ENCODE data around the gene OLAH. TPM values are rescaled to one million over a fixed set of nuclear protein-coding genes. Genes with fewer than 3 reads are reported as not detected.
"Not testable (repeated sequence)": the region's sequence is repeated elsewhere in the genome, so short reads cannot be mapped to it uniquely, and the experiment has no call there.

Gene OLAH
- 0.14 TPM in 1 of 2 replicates, not detected in the other for total RNA-seq

GRCh38 chr10:15043674-15044073 is at the start of gene OLAH:
TSS of gene OLAH (plus strand) at chr10:15043943. CDS start at chr10:15047289, 3,346 bp downstream.
- no peak for DNase-seq (ENCODE audit: low read depth, low spot score)

DNA sequence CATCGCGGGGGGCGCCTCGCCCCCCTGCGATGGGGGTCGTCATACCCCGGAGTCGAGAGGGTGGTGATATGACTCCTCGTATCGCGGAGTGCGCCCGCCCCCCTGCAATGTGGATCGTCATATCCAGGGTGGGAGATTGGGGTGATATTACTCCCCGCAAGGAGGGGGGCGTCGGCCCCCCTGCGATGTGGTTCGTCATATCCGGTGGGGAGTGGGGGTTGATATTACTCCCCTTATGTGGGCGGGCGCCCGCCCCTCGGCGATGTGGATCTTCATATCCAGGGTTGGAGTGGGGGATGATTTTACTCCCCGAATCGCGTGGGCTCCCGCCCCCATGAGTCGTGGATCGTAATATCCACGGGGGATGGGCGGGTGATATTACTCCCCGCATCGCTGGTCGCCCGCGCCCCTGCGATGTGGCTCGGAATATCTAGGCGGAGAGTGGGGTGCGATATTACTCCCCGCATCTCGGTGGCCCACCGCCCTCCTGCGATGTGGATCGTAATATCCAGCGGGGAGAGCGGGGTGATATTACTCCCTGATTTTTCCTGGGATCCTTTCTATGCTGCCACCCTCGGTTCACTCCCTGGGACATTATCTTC is 47.7 kb upstream of the OLAH start:
- no peak for DNase-seq (ENCODE audit: low read depth, low spot score)

- not testable (repeated sequence) for DNase-seq (ENCODE audit: low read depth, low spot score)
Measured at GRCh38 chr10:15013530-15013929, 30.2 kb upstream of the OLAH start.

GRCh38 chr10:15015451-15015850 is 28.3 kb upstream of the OLAH start:
- no peak for DNase-seq (ENCODE audit: low read depth, low spot score)

DNA sequence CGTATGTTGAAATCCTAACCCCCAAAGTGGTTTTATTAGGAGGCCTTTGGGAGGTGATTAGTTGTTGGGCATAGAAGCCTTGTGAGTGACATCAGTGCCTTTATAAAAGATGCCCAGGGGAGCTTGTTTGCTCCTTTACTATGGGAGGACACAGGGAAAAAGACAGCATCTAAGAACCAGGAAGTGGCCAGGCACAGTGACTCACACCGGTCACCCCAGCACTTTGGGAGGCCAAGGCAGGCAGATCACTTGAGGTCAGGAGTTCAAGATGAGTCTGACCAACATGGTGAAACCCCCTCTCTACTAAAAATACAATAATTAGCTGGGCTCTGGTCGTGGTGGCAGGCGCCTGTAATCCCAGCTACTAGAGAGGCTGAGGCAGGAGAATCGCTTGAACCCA is 22.8 kb upstream of the OLAH start:
- DNase-seq (ENCODE audit: low read depth, low spot score), result not testable (repeated sequence)

DNA sequence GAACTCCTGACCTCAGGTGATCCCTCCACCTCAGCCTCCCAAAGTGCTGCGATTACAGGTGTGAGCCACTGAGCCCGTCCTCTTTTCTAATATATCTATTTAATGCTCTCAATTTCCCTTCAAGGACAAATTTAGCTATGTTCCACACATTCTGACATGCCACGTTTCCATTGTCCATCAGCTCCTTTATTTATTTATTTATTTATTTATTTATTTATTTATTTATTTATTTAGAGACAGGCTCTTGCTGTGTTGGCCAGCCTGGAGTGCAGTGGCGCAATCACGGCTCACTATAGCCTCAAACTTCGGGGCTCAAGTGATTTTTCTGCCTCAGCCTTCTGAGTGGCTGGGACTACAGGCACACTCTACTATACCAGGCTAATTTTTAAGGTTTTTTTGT is 20.7 kb upstream of the OLAH start:
- DNase-seq (ENCODE audit: low read depth, low spot score), result not testable (repeated sequence)

DNA sequence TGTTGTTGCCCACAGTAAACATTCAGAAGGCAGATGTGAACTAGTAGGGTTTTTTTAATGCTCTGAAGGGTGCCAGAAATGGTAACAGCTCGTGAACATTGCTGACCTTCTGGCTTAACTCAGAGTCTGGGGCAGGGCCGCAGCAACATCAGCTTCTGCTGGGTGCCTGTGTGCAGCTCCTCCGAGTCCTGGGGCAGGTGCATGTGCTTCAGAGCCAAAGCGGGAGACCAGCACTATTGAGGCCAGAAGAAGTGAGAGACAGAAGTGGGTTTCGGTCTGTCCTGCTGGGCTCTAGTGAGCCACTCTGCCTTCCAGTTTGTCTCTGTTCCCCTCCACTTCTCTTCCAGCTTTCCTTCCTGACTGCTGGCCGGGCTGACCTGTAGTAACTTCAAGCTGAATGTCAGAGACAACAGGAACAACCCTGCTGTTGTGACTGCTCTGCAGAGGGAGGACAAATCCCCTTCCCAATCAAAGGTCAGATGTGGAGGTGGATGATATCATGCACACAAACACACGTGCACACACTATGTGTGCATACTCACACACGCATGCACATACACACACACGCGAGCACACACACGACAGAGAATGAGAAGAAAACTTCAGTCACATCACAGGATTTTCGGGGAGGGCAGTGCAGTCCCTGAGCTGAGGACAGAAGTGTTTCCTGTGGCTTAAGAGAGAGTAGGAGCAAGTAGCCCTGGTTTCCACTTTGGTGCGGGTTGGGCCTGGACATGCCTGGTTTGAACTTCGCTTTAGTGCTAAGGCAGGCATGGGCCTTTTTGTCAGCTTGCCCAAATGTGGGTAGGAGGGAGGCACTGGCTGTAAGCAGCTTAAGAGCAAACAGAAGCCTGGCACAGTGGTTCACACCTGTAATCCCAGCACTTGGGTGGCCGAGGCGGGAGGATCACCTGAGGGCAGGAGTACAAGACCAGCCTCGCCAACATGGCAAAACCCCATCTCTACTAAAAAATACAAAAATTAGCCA is 19.4 kb upstream of the OLAH start:
- not testable (repeated sequence) for DNase-seq (ENCODE audit: low read depth, low spot score)

GRCh38 chr10:15025040-15025439 is 18.7 kb upstream of the OLAH start:
- not testable (repeated sequence) for DNase-seq (ENCODE audit: low read depth, low spot score)

DNA sequence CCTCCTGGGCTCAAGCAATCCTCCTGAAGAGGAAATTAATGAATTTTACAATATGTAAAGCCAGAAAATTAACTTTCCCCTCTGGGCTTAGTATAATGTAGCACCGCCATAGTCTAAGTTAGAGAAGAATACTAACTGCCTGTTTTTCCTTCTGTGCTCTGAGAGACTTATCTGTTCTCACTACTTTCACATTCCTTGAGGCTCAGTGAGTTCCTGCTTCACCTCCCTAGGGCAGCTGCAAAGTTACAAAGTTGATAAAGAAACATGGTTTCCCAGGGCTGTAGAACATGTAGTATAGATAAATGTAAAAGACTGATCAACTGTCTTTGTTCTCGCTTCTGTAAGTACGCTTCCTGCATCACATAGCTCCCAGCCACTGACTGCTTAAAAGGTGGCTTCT is 16.0 kb upstream of the OLAH start:
- DNase-seq (ENCODE audit: low read depth, low spot score), result no peak

DNA sequence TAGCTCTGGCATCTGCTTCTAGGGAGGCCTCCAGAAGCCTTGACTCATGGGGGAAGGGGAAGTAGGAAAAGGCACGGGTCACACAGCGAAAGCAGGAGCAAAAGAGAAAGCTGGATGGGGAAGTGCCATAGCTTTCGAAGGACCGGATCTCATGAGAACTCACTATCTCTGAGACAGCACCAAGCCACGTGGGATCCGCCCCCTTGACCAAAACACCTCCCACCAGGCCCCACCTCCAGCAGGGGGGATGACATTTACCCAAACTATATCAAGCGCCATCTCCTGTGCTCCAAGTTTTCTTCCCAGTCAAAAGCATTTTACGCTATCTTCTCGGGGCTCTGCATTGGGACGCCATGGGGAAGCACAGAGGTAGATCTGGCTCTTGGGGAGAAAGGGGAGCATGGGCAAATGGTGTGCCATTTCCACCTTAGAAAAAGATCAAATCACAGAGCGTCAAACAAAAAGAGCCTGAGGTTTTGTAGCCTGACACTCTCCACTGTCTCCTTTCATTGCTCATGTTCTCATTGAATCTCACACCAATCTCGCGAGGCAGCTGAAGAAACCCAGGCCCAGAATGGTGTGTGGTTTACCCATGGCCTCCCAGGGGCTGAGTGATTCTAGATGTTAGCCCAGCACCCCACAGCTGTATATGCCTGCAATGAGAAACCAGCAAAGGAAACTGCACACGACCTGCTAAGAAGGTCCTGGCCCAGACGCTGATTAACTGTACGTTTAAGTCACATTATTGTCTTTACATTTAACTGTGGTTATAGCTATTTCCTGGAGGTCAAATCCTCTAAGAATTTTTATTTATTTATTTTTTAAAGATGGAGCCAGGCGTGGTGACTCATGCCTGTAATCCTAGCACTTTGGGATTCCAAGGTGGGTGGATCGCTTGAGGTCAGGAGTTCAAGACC is 8.1 kb upstream of the OLAH start:
- peak; percentile 13 for DNase-seq (ENCODE audit: low read depth, low spot score)

DNA sequence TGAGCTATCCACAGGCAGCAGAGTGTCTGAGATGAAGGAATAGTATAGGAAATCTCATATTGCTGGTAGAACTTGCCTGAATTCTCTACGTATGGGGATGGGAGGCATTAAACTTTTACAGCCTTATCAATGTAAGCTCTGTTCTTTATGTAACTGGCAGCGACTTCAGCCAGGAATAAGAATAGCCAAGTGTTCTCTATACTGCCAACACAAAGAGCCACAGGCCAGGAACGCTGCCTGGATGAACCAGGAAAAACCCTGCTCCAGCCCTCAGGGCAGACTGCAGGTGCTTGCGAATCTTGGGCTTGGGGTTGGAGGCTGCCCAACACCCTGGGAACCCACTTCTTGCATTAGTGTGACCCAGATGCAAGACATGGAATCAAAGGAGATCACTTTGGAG is 6.1 kb upstream of the OLAH start:
- DNase-seq (ENCODE audit: low read depth, low spot score), result no peak

- DNase-seq (ENCODE audit: low read depth, low spot score), result no peak
Measured at GRCh38 chr10:15038416-15038815, 5.3 kb upstream of the OLAH start.

- no peak for DNase-seq (ENCODE audit: low read depth, low spot score)
Measured at GRCh38 chr10:15045380-15045779, 1.6 kb downstream of the OLAH start.

DNA sequence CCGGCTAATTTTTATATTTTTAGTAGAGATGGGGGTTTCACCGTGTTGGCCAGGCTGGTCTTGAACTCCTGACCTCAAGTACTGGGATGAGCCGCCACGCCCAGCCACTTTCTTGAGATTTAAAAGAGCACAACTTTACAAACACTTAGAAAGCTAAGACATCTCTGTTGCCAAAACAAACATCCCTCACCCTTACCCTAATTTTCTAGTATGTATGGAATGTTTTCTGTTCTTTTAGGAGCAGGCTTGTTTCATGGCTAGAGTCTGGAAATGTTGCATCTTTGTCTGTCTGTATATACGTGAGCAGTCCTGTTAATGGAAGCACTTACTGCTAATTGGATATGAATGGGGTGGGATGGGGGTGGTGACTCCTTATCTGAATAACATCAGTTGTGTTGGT is 2.9 kb downstream of the OLAH start:
- DNase-seq (ENCODE audit: low read depth, low spot score), result no peak

DNA sequence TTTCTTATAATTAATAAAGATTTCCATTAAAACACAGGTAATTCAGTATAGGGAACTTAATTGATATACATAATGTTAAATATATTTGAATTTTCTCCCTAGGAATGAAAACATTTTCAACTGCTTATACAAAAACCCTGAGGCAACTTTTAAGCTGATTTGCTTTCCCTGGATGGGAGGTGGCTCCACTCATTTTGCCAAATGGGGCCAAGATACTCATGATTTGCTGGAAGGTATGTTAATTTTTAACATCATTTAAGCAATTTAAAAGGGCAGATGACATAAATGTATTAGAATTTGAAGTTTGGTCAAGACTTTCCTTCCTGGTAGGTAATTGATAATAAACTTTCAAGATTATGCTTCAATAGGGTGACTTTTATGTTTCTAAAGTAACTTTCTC is 5.8 kb downstream of the OLAH start:
- DNase-seq (ENCODE audit: low read depth, low spot score), result no peak

GRCh38 chr10:15052121-15052520 is 8.4 kb downstream of the OLAH start:
- DNase-seq (ENCODE audit: low read depth, low spot score), result no peak

DNA sequence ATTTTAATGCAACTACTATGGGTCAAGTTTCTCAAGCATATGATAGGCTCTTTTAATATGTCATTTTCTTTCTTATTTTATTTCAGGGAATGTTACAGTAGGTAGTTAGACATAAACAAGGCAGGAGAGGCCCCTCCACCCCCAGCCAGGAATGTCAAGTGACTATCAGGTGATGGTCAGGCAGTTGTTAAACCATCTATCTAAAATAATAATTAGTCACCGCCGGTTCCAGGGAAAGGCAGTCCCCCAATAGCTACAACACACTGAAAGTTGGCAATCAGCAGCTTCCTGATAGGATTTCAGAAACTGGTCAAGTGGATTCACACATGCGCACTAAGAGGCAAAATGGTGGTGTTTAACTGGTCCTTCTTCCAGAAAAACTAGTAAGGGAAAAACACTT is 9.3 kb downstream of the OLAH start:
- DNase-seq (ENCODE audit: low read depth, low spot score), result no peak

DNA sequence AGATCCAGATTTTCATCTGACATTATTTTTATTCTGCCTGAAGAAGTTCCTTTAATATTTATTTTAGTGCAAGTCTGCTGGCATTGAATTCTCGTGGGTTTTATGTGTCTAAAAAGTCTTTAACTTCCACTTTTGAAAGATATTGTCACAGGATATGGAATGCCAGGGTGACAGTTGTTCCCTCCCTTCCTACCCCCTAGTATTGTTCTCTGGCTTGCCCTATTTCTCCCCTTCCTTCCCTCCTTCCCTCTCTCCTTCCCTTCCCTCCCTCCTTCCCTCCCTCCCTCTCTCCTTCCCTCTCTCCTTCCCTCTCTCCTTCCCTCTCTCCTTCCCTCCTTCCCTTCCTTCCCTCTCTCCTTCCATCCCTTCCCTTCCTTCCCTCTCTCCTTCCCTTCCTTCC is 14.9 kb downstream of the OLAH start:
- DNase-seq (ENCODE audit: low read depth, low spot score), result no peak

DNA sequence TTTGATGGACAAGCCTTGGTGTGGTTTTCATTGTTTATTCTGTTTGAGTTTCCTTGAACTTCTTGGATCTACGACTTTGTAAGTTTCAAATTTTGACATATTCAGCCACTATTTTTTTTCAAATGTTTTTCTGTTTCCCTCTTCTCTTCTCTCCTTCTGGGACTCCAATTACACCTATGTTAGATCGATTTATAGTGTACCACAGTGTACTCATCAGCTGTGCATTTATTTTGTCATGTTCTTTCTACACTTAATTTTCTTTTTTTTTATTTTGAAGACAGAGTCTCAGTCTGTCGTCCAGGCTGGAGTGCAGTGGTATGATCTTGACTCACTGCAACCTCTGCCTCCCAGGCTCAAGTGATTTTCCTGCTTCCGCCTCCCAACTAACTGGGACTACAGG is 16.2 kb downstream of the OLAH start:
- no peak for DNase-seq (ENCODE audit: low read depth, low spot score)

DNA sequence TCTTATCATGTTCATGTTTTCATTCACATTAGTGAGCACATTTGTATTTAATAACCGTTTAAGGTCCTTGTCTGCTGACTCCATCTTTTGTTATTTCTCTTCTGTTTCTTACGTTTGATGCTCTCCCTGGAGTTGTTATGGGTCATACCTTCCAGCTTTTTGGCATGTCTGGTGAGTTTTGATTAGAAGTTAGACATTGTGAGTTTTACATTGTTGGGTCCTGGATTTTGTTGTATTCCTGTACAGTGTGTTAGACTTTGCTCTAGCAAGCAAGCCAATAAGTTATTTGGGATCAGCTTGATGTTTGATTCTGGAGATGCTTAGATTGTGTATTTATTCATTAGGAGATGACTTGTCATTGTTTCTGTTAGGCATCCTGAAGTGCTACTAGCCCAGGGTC is 16.9 kb downstream of the OLAH start:
- no peak for DNase-seq (ENCODE audit: low read depth, low spot score)

DNA sequence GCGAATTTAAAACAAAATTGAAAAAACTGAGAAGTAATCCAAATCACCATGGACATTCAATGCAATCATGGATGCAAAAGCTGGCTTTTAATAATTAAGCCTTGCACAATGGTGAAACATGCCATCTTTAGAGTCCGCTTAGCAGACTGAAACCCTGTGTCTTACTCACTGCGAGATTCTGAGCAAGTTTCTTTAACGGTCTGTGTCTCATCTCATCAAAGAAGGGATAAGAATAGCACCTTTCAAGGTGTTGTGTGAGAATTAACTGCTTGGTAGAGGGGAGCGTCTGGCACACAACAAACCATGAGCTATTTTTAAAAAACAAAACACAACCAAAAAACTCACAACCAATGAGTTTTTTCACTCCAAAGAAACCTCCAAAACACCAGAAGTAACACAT is 23.4 kb downstream of the OLAH start:
- no peak for DNase-seq (ENCODE audit: low read depth, low spot score)

DNA sequence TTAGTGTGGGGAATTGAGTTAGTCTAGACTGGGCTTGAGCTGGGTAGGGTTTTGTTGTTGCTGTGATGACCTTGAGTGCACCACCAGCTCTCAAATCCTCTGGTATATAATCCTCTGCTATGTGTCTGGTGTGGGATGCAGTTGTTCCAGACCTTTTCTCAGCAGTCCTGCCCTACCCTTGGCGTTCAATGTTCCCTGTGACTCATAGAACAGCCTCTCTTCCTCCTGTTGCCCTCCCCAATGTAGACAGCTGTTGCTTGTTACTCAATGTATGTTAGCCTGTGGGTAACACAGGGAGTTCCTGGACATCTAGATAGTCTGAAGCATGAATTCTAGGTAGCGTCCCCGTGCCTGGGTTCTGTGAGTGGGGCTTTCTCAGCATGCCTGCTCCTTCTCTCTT is 25.1 kb downstream of the OLAH start:
- DNase-seq (ENCODE audit: low read depth, low spot score), result no peak

Measured in pulmonary artery endothelial cell (primary cell).